Stimulated activated naive CD8-positive, alpha-beta T cell treated with anti-CD3 and anti-CD28 coated beads, Interleukin-15, Interleukin-2, amounts not matched to agents 100 U/mL and 50 U/mL, for 24 hours (primary cell): Measurements from ENCODE around the gene PVALB.

Experiments
- ATAC-seq: fragments of 150-1000 bp; cut with Tn5 transposase; one replicate; pipeline ENCODE4 v1.10.0; 2021
- DNase-seq: peaks from one replicate; pipeline ENCODE4 v3.0.0; 2021

PVALB gene, protein sequence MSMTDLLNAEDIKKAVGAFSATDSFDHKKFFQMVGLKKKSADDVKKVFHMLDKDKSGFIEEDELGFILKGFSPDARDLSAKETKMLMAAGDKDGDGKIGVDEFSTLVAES

DNA sequence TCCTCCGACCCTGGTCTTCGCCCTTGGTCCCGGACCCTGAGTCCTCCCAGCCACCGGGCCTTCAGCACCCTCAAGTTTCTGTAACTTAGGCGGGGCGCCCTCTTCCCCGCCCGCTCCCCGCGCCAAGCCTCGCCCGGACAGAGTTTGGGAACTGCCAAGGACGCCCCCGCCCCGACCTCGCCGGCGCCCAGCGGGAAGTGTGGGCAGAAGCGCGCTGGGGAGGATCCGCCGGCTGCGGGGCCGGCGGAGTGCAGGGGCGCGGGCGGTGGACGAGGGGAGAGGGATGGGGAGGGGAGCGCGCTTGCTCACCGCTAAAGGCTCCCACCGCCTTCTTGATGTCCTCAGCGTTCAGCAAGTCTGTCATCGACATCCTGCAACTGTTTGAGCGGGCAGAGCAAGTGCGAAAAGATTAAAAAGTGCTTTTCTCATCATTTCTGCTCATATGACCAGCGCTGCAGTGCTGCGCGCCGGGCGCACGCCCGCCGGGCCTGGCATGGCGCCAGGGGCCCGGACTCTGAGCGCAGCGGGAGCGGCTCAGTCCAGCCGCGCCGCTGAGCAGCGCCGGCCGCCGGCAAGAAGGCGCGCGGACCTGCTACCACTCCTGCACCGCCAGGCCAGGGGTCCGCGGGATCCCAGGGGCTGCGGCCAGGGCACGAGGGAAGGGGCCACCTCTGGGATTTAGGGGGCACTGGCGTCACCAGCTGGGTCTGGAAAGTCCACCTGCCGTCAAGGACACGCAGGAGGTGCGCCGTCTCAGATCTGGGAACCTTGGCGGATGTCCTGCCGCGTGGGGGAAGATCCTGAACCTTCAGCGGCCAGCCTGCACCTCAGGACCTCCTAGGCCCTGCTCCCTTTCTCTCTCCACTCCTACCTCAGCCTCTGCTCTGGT lies at the start of gene PVALB:
Gene PVALB (minus strand): TSS at position 400 of the 889 bp plus-strand sequence. CDS start 30 bp downstream, at position 370.
- DNase-seq (no peak), ATAC-seq (no peak)

DNA sequence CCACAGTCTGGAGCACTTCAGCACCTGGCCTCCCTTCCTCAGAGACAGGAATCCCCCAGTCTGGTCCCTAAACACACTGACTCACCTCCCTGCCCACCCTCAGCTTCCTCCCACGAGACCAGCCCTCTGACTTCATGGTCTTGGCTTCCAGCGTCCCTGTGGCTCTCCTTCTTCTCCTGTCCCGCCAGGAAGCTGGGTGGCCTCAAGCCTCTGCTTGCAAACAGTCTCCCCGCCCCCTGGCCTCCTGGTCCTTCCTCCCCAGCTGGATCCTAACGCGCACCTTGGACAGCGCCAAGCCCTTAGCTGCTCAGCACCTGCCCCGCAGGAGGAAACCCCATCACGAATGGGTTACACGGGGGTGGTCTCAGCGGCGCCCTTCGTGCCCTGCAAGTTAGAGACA lies 48.5 kb upstream of the PVALB start:
- no peak for DNase-seq
- no peak for ATAC-seq

DNA sequence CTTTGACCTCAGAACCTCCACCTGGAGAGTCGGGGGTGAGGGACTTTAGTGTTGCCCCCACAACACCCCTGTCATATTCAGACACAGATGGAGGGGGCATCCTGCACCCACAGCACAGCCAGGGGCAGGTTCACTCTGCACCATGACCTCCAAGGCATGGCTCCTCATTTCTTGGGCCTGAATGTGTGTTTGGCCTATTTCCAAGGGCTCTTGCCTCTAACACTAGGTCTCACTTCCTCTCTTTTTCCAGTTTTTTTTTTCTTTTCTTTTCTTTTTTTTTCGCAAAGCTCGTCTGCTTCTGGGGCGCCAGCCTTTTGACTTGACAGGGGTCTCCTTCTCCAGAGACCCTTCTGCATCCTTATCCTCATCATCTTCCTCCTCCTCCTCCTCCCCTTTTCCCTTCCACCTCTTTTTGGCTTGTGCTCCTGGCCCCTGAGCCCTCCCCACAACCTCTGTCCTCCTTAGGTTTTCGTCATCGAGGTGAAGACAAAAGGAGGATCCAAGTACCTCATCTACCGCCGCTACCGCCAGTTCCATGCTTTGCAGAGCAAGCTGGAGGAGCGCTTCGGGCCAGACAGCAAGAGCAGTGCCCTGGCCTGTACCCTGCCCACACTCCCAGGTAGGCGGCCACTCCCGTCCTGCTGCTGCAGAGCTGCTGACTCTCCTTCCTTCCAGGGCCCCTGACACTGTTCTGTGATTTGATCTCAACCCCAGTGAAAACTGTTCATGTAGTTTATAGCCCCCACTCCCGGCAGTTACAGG lies 47.8 kb upstream of the PVALB start:
- ATAC-seq, result no peak

DNA sequence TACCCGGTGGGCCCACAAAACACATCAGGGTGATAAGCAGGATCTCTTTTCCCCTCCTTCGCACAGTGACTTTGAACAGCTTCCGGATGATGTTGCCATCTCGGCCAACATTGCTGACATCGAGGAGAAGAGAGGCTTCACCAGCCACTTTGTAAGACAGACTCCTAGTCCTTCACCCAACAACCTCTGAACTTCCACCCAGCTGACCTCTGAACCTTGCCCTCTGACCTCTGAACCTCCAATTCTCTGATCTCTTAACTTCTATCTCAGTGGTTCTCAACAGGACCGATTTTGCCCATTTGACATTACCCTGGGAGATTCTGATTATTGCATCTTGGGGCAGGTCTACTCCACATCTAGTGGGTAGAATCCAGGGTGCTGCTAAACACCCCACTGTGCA lies 47.1 kb upstream of the PVALB start:
- ATAC-seq, result no peak
- DNase-seq, result no peak

More for the DNA sequence above, 47.8 kb upstream of the PVALB start:
- no peak for DNase-seq

DNA sequence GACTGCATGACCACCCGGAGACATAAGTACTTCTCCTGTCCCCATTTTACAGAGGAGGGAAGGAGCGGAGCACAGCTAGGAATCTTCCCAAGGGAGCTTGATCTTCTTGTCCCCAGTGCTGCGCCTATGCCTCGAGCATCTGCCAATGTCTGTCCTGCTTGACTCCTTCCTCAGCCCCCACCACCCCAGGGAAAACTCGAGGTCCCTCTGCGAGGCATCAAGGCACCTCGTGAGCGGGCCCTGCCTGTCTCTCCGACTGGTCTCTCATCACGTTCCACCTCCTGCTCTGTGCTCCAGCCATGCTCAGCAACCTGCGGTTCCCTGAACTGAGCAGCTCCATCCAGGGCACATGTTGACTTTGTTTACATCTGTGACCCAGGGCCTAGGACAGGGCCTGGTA lies 46.4 kb upstream of the PVALB start:
- DNase-seq (no peak), ATAC-seq (no peak)

DNA sequence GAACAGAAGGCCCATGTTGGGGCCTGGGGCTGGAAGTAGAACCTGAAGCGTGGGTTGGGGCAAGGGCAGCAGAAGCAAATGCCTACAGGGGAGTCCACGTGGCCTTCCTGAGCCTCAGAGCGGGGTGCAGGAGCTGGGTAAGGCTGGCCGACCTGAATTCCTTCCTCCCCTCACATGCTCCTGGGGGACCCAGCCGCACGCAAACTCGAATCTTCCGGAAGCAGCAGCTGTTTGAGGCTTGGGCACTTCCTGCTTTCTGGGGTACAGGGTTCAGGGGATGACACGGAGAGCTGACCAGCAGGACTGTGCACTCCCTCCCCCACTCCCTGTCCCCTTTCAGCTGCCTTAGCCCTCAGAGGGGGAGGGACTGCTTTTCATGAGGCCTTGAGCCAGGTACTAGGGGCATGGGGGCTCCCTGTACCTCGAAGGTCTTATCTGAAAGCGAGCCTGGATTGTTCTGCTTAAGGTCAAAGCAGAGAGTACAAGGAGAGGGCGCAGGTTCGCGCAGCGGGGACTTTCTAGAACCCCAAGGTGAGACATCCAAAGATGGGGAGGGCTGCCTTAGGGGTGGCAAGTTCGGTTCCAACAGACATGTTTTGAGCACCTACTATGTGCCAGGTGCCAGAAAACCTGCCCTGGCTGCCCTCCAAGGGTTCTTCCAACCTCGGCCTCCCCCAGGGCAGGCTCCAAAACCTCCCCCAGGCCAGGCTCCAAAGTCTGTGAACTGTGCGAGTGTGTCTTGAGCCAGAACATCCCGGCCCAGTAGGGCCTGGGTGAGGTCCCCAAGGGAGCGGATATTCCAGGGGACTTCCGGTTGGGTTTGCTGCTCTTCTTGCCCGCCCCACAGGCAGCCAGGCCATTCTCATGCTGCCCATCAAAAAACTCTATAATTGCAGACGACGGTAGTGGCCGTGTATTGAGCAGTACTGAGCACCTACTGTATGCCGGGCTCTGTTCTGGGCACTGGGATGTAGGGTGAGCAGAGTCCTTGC lies 45.7 kb upstream of the PVALB start:
- ATAC-seq, result no peak
- DNase-seq, result no peak

DNA sequence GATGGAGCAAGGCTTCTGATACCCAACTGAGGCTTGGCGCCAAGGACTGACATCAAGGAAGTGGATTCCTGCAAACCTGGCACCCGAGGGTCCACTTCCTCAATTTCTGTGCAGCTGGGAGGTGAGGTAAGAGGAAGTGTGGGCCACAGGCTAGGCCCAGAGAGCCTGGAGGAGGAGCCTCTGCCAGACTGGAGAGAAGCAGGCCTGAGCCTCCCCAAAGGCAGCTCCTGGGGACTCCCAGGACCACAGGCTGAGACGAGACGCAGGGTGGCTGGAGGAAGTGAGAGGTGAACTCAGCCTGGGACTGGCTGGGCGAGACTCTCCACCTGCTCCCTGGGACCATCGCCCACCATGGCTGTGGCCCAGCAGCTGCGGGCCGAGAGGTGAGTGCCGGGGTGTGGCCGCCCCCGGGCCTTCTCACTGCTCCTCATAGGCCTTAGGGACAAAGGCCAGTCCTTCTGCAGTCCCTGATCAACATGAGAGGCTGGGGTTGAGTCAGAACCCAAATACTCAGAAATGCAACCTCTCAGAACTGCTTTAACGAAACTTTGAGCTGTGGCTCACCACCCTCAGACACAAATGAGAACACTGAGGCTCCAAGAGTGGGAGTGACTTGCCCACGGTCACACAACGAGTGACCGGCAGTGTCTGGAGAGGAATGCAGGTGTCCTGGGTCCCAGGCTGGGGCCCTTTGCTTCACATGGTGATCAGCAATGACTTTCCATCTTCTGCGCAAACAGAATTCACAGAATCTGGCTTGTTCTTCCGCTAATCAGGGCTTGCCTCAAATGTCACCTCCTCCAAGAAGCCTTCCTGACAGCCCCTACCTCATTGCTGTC lies 44.2 kb upstream of the PVALB start, which contains the start of gene NCF4:
Gene NCF4 (plus strand): TSS at position 186 of the 839 bp plus-strand sequence. CDS start 166 bp downstream, at position 352.
- ATAC-seq (peak; percentile 79), DNase-seq (peak; percentile 60)

DNA sequence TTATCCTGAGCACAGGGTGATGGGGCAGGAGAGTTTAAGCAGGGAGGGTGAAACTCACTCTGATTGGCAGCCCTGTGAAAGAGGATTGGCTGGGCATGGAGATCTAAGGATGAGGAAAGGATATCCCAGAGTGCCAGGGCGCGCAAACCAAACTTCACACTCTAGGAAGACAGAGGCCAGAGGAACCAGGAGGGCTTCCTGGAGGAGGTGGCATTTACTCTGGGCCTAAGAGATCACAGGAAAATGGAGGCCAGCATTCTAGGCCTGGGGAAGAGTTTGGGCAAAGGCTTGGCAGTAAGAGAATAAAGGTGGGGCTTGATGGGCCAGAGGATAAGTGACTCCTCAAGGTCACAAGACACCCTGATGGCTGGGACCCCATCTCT lies 43.6 kb upstream of the PVALB start:
- ATAC-seq (no peak), DNase-seq (no peak)

DNA sequence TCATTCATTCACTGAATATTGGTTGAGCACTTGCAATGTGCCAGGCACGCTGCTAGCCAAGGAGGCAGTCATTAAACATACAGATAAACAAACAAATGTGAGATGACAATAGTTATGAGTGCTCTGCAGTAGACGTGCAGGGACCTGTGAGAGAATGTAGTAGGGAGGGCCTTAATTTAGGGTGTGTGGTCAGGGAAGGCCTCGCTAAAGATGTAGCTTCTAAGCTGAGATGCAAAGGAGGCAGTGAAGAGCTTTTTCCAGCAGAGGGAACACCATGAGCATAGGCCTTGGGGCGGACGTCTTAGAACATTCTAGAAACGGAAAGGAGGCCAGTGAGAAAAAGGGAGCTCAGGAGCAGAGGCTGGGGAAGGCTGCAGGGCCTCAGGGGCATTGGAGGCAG lies 43.2 kb upstream of the PVALB start:
- DNase-seq, result no peak
- no peak for ATAC-seq

DNA sequence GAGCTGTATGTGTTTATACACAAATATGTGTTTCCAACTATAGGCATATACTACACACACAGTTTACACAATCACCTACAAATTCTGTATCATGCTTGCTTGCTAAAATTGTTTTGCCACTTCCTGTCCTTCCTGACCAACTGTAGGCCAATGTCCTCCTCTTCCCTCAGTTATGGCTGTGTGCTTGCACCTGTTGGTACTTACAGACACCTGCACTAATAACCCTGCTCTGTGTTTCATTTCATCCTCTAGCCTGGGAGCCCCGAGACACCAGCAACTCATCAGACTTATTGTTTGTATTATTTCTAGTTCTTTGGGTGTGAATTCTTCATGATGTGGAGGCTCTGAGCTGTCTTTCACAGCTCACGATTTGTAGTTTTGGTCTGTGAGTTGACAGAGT lies 42.1 kb upstream of the PVALB start:
- DNase-seq (no peak), ATAC-seq (no peak)

DNA sequence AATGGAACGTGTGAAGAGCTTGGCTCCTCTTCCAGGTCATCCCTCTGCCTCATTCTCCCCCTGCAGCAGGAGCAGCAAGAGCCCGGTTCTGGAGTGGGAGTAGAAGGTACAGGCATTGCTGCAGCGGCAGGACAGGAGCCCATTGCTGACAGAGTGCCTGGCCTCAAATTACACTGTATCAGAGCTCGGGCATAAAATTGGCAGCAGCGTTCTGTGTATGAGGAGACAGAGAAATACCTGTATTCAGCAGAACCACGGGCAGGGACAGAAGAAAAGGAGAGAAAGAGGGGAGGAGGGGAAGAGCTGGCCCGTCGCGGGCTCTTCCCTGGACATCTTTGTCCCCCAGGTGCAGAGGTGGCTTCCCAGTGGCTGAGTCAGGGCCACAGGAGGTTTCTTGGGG lies 41.3 kb upstream of the PVALB start:
- ATAC-seq, result no peak
- no peak for DNase-seq

DNA sequence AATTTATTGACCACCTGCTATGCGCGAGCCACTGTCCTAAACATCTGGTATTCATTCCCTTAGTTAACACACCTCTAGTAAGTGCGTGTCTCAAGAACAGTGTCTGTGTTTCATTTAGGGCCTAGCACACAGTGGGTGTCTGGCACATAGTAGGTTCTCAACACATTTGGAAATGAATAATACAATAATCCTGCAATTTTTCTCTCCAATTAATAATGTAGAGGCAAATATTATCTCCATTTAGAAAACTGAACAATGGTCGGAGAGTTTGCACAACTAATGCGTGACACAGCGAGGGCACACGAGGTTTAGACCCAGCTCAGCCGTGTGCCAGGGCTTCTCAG lies 39.9 kb upstream of the PVALB start:
- DNase-seq (no peak), ATAC-seq (no peak)

DNA sequence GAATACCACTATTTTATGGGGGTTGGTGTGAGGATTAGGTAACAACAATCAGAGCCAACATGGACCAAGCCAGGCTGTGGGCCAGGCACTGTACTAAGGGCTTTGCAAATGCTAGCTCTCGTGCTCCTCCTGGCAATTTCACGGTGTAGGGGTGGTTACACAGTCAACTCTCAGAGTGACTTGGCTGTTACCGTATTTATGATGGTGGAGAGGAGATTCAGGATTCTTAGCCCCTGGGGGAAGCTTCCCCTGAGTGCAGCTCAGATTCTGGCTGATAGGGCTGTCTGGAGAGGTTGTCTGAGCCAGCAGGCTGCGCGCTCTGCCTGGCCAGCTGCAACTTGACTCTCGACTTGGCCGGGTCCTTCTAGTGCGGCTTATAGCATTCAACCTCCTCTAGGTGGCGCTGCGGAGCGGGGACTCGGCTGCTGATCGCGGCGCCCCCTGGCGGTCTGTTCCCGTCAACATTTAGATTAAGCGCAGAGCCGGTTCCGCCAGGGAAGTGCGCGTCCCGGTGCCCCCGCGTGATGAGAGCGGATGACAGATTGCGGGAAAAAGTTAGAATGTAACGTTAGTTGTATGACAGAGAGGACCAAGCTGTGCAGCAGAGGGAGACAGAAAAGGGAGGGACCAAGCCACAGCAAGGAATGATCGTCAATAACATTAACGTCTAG lies 39.4 kb upstream of the PVALB start:
- DNase-seq (peak; percentile 98), ATAC-seq (peak; percentile 61)

DNA sequence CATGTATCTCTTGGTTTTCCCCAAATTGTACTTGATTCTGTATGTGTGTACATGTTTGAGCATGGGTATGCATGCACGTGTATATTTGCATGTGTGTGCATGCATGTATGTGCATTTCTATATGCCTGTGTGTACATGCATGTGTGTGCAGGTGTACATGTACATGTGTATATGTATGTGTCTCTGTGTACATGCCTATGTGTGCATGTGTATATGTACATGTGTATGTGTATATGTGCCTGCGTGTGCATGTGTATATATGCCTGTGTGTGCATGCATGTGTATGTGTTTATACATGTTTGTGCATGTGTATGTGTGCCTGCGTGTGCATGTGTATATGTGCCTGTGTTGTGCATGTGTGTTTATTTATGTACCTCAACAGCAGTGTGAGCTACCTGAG lies 38.6 kb upstream of the PVALB start:
- no peak for ATAC-seq
- DNase-seq, result no peak

DNA sequence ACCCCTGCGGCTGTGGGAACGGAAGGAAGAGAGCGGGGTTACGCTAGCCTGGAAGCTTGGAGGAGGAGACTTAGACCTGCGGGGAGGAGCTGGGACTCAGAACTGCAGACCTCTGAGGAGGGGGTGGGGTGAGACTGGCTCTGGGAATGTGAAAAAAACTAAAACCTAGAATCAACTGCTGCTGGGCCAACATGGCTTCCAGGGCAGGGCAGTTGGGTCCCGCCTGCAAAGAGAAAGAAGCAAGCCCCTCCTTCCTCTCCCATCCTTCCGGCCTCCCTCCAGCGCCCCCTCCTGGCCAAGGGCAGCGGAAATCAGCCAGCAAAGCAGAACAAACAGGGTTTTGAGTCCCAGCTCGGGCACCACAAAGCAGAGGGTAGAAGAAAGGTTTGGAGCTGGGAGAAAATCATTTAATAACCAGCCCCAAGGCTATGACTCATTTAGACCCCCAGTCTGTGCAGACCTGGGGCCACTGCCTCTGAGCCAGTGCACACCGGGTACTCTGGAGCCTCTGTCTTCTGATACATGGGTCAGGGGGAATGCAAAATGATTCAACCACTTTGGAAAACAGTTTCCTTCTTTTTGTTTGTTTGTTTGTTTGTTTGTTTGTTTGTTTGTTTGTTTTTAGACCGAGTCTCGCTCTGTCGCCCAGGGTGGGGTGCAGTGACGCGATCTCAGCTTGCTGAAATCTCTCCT lies 36.7 kb upstream of the PVALB start:
- ATAC-seq (peak; percentile 51), DNase-seq (peak; percentile 94)

DNA sequence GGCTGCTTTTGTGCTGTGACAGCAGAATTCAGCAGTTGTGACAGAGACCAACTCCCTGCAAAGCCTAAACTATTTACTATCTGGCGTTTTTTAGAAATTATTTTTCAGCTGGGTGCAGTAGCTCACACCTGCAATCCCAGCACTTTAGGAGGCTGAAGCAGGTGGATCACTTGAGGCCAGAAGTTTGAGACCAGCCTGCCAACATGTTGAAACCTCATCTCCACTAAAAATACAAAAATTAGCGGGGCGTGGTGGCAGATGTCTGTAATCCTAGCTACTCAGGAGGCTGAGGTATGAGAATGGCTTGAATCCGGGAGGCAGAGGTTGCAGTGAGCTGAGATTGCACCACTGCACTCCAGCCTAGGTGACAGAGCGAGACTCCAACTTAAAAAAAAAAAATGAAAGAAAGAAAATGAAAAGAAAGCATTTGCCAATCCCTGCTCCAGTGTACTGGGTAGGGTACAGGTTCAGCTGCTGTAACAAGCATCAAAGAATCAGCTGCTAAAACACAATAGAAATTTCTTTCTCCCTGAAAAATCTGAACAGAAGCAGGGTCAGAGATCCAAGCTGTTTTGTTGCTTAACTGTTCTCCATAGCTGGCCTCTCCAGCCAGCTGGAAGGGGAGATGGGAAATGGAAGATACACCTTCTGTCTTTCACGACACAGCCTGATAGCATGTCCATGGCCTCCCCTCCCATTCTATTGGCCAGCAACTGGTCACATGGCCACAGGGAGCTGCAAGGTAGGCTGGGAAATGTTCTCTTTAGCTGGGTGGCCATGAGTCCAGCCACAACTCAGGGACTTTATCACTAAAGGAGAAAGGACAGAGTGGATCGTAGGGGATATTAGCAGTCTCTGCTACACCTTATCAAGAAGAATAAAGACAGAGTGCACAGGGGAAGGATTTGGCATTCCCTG lies 35.5 kb upstream of the PVALB start:
- ATAC-seq (no peak), DNase-seq (no peak)

DNA sequence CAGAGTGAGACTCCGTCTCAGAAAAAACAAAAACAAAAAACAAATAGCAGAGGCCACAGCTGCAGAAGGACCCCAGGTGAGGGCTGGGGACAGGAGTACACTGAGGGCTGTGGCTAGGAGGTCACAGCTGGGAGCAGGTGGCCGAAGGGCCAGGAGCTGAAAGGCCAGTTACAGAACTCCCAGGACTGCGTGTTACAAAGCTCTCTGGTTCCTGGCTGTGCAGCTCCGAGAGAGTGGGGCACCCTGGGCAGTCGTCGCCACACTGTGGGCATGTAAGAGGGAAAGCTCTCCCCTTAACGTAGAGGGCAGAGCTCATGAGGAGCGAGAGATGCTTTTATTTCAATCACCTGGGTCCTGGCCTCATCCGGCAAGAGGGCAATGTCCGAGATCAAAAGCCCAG lies 33.8 kb upstream of the PVALB start:
- ATAC-seq (no peak), DNase-seq (no peak)

DNA sequence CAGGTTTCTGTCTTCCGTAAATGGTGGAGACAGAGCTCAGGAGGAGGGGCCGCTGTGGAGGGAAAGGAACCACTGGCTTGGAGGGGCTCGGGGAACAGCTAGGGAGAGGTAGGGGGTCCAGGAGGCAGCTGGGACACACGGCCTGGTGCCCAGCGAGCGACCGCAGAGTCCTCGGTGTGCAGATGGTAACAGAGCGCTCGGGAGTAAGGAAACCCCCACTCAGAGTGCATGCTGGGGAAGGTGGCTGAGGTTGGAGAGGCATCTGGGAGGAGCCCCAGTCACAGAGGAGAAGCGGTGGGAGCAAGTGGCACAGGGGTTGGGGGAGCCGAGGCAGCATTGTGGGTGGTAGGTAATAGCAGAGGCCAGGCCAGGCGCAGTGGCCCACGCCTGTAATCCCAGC lies 33.2 kb upstream of the PVALB start:
- DNase-seq (no peak), ATAC-seq (no peak)

DNA sequence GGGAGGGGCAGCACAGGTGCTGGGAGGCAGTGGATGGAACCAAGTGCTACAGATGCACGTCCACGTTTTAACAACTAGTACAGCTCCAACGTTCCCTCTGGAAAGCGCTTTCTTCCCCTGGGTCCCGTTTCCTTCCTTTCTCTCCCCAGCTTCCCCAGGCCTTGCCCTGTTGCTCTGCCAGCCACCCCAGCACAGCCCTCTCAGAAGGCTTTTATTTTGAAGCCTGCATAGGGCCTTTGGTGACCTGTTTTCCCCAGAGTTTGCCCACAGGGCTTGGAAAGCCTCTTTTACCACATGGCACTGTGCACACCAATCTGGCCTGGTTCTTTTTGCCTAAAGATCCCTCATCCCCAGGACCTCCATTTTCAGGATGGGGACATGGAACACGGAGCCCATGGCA lies 30.1 kb upstream of the PVALB start:
- ATAC-seq, result no peak
- no peak for DNase-seq
